NOMO-1 (cell line): ENCODE results near the gene ARHGAP4.

ENCODE experiments used
- DNase-seq, 2 experiments: peaks; one replicate each; lab custom pipeline; 2025; ENCODE audit not compliant: unreplicated experiment in 2 of 2; lab: John Stamatoyannopoulos, UW

ARHGAP4 gene

DNA sequence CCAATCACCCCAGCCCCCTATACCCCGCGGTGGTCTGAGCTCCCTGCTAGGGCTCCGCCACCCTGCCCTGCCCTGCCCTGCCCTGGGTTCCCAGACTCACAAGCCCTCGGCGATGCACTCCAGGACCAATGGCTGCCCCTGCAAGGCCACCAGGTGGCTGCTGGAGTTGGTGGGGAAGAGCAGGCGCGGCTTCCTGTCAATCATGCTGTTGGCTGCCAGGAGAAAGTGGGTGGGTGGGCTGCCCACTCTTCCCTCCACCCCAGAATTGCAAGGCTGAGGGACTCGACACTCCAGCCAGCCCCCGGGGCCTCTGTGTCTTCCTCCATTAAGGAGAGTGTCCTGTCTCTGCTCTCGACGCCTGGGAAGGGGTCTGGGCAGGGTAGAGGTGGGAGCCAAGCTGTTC, 55.8 kb downstream of the ARHGAP4 start:
- DNase-seq: no peak

DNA sequence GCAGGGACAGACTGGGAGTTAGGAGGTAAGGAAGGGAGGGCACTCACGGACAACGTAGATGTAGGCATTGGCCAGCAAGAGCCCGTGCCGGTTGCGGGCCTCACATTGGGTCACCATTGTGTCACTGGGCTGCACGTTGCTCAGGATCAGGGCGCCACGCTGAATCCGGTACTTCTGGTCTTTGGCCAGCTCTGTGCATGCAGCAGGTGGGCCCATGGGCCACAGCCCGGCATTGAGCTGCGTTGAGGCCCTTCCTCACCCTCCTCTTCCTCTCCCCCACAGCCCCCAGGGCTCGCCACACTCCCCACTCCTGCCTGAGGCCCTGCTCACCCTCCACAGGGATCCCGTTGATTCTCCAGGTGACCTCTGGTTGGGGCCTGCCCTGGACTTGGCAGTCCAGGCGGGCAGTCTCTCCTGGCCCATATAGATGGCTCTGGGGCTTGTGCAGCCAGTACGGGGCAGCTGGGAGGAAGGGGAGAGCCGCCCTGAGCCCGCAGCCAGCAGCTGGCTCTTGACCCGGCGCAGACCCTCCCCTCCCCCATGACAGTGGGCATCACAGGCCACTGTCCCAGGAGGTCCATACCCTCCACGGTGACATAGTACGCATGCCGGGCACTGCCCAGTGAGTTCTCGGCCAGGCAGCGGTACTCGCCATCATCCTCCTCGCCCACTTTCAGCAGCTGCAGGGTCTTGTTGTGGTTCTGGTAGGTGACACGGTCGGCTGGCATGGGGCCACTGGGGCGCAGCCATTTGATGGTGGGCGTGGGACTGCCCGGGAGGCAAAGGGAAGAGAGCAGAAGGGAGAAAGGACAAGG, 56.4 kb downstream of the ARHGAP4 start:
- DNase-seq: no peak

DNA sequence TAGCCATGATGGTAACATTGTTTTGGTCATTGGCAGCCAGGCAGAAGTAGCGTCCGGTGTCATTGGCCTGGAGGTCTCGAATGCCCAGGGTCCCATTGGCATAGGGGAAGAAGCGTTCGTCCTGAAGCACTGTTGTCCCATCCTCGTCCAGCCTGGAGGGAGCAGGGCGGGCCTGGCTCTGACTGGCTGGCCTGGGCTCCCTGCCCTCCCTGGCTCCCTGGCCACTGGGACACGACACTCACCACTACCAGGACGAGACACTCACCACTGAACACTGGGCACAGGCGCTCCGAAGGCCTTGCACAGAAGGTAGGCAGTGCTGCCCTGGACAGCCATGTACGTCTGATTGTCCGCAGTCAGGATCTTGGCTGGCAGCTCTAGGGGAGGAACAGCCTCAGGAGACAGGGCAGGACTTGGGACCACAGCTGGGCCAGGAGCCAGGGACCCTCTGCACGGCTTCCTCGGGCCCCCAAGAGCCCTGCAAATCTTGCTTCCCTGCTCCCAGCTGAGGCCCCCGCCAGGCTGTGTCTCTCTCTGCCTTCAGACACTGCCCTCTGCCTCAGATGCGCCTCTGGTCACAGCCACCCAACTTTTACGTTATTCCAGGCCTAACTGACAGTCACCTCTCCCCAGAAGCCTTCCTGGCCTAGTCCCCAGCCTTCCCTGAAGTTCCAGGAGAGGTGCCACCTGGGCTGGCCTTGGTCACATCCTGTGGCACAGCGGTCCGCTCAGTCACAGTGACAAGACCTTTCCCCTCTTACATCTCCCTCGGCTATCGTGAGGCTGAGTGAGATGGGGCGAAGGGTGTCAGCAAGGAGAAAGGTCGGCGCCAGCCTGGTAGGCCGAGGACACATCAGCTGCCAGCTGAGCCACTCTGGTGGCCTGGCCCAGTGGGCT, 57.2 kb downstream of the ARHGAP4 start:
- no peak for DNase-seq

GRCh38 chrX:153867671-153868070, 58.4 kb downstream of the ARHGAP4 start:
- no peak for DNase-seq

DNA sequence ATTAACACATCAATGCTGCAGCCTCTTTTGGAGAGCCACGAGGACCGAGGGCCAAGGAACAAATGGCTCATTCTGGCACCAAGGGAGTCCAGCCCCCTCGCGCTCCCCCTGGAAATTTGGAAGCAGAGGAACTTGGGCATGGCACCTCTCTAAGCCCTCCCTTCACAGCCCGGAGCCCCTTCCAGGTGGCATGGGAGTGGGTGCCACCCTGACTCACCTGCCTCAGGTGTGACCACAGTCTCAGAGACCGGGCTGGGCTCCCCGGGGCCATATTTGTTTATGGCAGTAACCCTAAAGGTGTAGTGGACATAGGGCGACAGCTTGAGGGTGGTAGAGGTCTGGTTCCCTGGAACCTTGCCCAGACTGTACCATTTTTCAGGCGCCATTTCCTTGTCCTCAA, 58.9 kb downstream of the ARHGAP4 start:
- DNase-seq: no peak

DNA sequence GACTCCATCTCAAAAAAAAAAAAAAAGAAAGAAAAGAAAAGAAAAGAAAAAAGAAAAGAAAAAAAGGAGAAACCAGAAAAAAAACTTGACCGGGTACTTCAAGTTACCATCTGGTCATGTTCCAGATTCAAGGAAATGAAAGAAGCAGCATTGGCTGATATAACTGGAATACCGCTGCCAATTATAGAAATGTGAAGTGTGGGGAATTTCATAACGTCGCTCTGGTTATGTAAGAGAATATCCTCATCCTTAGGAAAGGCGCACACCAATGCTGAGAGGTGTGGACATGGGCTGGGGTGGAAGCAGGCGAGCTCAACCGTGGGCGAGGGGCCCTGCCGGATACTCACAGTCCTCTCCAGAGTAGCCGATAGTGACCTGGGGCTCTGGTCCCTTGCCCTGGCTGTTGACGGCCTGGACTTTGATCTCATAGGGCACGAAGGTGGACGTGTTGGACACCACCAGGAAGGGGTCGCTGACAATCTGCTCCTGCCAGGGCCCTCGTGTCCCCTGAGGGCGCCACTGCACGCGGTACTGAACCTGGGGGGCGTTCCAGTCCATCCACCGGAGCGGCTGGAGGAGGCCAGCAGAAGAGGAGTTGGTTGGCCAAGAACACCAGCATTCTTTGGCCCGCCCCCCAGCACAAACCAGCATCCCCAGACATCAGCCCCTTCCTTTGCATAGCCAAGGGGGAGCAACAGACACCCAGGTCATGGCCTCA, 59.6 kb downstream of the ARHGAP4 start:
- no peak for DNase-seq

DNA sequence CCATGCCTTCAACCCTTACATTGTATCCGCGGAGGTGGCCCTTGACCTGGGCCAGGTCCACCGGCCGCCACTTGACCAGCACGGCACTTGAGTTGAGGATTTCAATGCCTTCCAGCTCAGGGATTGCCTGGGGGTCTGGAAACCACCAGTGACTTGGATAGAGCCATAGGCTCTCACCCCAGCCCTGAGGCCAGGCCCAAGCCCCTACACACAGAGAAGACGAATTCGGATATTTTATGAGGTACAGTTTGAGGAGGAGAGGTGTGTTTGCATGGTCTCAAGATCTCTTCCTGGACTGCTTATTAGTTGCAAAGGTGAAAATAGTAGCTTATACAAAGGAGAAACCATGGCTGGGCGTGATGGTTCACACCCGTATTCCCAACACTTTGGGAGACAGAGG, 60.4 kb downstream of the ARHGAP4 start:
- no peak for DNase-seq

GRCh38 chrX:153865321-153865580, 60.8 kb downstream of the ARHGAP4 start:
- no peak for DNase-seq

GRCh38 chrX:153864561-153865320, 61.3 kb downstream of the ARHGAP4 start:
- no peak for DNase-seq

- no peak for DNase-seq
Observed at GRCh38 chrX:153864101-153864500, 62.0 kb downstream of the ARHGAP4 start.

GRCh38 chrX:153863251-153863991, 62.6 kb downstream of the ARHGAP4 start:
- no peak for DNase-seq

DNA sequence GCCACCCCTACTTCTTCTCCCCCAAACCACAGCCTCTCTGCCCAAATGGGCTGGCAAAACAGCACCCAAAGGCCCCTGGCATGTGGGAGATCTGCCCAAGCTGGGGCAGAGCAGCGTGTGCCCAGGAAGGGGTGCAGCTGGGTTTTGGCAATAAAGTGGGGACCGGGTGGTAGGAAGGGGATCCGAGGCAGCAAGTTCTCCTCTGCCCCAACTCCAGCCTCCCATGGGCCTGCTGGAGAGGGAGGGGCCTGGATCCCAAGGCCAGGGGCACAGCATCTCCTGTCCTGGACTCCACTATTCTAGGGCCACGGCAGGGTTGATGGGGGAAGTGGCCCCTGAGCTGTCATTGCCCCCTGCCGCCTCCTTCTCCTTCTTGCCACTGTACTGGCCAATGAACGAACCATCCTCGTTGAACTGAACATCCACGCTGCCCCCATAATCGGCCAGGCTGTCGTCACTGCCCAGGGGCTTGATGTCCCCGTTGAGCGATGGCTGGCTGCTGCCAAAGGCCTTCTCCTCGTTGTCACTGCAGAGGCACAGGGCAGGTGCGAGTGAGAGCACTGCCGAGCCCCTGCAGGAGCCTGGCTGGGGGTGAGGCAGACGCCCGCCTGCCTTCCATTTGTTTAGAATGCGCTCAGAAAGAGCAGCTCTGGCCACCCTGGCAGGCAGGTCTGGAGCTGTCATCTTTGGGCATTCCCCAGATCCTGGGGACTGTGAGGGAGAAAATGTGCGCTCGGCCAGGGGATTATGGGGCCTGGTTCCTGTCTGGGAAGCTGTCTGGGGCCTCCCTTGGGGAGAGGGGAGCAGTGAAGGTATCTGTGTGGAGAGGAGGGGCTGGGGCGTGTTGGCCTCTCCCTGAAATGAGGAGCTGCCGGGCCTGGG, 63.5 kb downstream of the ARHGAP4 start:
- no peak for DNase-seq

DNA sequence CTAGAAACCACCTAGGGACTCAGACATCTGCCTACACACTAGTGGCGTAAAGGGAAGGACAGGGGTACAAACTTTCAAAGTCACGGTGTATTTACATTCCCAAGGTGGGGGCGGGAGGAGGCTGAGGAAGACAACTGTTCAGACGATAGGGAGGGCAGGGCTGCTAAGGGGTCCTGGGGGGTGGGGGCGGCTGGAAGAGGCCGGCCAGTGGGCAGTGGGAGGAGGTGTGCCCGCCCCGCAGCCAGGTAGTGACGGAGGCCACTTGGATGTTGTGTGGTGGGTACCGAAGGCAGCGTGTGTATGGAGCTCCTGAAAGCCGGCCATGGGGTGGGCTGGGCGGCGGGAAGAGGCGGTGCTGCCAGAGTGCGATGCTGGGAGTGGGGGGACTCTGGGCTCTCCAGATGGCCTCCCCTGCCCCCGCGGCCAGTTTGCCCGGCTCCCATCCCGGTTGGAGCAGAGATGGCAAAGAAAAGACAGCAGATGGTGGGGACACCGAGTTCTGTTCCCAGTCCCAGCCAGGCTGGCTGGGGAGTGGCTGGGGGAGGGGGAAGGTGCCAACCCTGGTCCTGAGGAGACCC, 64.2 kb downstream of the ARHGAP4 start:
- no peak for DNase-seq

GRCh38 chrX:153861151-153861550, 64.9 kb downstream of the ARHGAP4 start:
- DNase-seq: no peak
